ENCODE measurements around the gene POGK. TPM values are rescaled to one million over a fixed set of nuclear protein-coding genes. Genes with fewer than 3 reads are reported as not detected.

POGK gene
- 47.7 and 48.3 TPM in 2 replicates for total RNA-seq (2021)
- long read RNA-seq, full-length matches to known transcripts, result 43 of 131 reads
- long read RNA-seq, partial matches to known transcripts, result 70 of 131 reads
- long read RNA-seq, other reads (novel, unspliced or antisense), result 18 of 131 reads

- TF ChIP-seq CTCF (conservative IDR thresholded peaks at IDR 0.05), result no peak
- H3K4me1 Mint-ChIP-seq, result peaks cover 17 to 22% of the 10 kb centered on the region in 2 experiments
- no CpG with 5 or more reads among the region's 63 CpGs for WGBS (ENCODE audit: extremely low coverage, insufficient read length, low lambda C conversion rate)
Measured at GRCh38 chr1:166838766-166839599, at the start of gene POGK. Gene POGK (plus strand): TSS chr1:166839475. CDS start chr1:166840957, 1,482 bp downstream.

More at GRCh38 chr1:166838766-166839599, at the start of gene POGK:
- Histone ChIP-seq H3K18ac (ENCODE audit: insufficient read length, low read depth, low read length) (peak within 1 kb of the TSS; percentile 97), H3K23ac (ENCODE audit: insufficient read length, low read depth, low read length) (no peak within 1 kb of the TSS), H3K4ac (ENCODE audit: low read depth, low read length) (no peak within 1 kb of the TSS), H3K9ac (ENCODE audit: extremely low read depth, insufficient read length, low read length) (peak within 1 kb of the TSS; percentile 82), H3K4me1 (ENCODE audit: insufficient read depth, low read length) (peaks cover 5% of the 10 kb centered on the region; the same call in 1 of the 2 replicates), H2BK12ac (ENCODE audit: insufficient read length, low read depth, low read length) (no peak within 1 kb of the TSS), H3K79me2 (ENCODE audit: insufficient read depth, low read length) (peaks cover 5% of the 10 kb centered on the region; the same call in 1 of the 2 replicates), H4K8ac (replicated peaks; ENCODE audit: insufficient read length, low read depth, low read length) (no peak within 1 kb of the TSS), H3K27ac (ENCODE audit: insufficient read length, low read depth, low read length) (peak within 1 kb of the TSS; percentile 4), H3K23me2 (ENCODE audit: insufficient read length, low read depth, low read length, poor library complexity, severe bottlenecking) (peaks cover 4% of the 10 kb centered on the region), H2BK5ac (ENCODE audit: insufficient read length, low read length) (peak within 1 kb of the TSS; percentile 81), H2BK120ac (ENCODE audit: low read depth, low read length, poor library complexity, severe bottlenecking) (no peak within 1 kb of the TSS), H4K91ac (ENCODE audit: insufficient read length, low read depth, low read length) (no peak within 1 kb of the TSS), H3K56ac (ENCODE audit: insufficient read length, low read depth, low read length) (no peak within 1 kb of the TSS), H4K20me1 (ENCODE audit: control insufficient read depth, insufficient read depth, insufficient read length) (no peaks in the 10 kb centered on the region), H2AK5ac (ENCODE audit: insufficient read length, low read length) (no peak within 1 kb of the TSS), H3K9me3 (ENCODE audit: control insufficient read depth, low read depth, low read length) (no peaks in the 10 kb centered on the region), H3K27me3 (ENCODE audit: insufficient read depth, low read length) (no peaks in the 10 kb centered on the region), H3K79me1 (ENCODE audit: insufficient read depth, low read depth, low read length, poor library complexity, severe bottlenecking) (no peaks in the 10 kb centered on the region), H3K14ac (ENCODE audit: insufficient read depth, low read length) (peak within 1 kb of the TSS; percentile 96), H2AFZ (ENCODE audit: low read length) (no peak within 1 kb of the TSS), H2BK15ac (ENCODE audit: low read depth, low read length) (0 out of 2 replicates have a peak within 1 kb of the TSS, but pooled peaks have one; percentile 60), H3T11ph (ENCODE audit: low read length) (no peak within 1 kb of the TSS), H2BK20ac (ENCODE audit: low read depth, low read length, poor library complexity, severe bottlenecking) (no peak within 1 kb of the TSS), H3K4me2 (ENCODE audit: insufficient read depth, insufficient read length, low read length) (peak within 1 kb of the TSS; percentile 88), H4K5ac (ENCODE audit: insufficient read length, low read depth, low read length) (peak within 1 kb of the TSS; percentile 85)
- Mint-ChIP-seq H3K27ac (peak within 1 kb of the TSS; percentile 96 to 99 (median 98)), H3K9me3 (peaks cover 0 to 4% of the 10 kb centered on the region in 2 experiments; a peak in 1 of 5 replicates), H3K4me3 (peak within 1 kb of the TSS; percentile 90 to 92), H3K36me3 (ENCODE audit: insufficient read depth in 1 of 3, low read depth in 3 of 3) (peaks cover 29 to 38% (median 37%) of the 10 kb centered on the region in 3 experiments), H3K27me3 (ENCODE audit: low read depth) (peaks cover 4% of the 10 kb centered on the region)
- peak; percentile 91 for DNase-seq
